Progenitor cell of endocrine pancreas (in vitro differentiated cells): Measurements from ENCODE around the gene TNK1. TPM values are rescaled to one million over a fixed set of nuclear protein-coding genes. Genes with fewer than 3 reads are reported as not detected.

Experiments
- DNase-seq: peaks from one replicate; pipeline ENCODE4 v3.0.0; 2021; ENCODE audit warnings: low spot score; ENCODE audit not compliant: unreplicated experiment
- H3K27ac Mint-ChIP-seq: 2 replicates; pipeline ENCODE4 v1.8.0; 2021; ENCODE audit warnings: mild to moderate bottlenecking, moderate library complexity, mixed read lengths
- H3K27me3 Mint-ChIP-seq: 2 replicates; pipeline ENCODE4 v1.8.0; 2021; ENCODE audit warnings: mixed read lengths
- H3K36me3 Mint-ChIP-seq: 2 replicates; pipeline ENCODE4 v1.8.0; 2022; ENCODE audit warnings: mixed read lengths; ENCODE audit not compliant: insufficient read depth
- H3K4me1 Mint-ChIP-seq: 2 replicates; pipeline ENCODE4 v1.8.0; 2021; ENCODE audit warnings: low read depth, mixed read lengths
- H3K4me3 Mint-ChIP-seq: 2 replicates; pipeline ENCODE4 v1.8.0; 2021; ENCODE audit warnings: low read depth, mild to moderate bottlenecking, moderate library complexity, mixed read lengths
- H3K9me3 Mint-ChIP-seq: 2 replicates; pipeline ENCODE4 v1.8.0; 2021; ENCODE audit warnings: low read depth, mixed read lengths
- CTCF ChIP-seq: fragments of 200-600 bp; sonication (generic); IDR thresholded peaks from one replicate; pipeline ENCODE4 v1.5.0; 2021; ENCODE audit warnings: antibody characterized with exemption, mild to moderate bottlenecking; ENCODE audit not compliant: unreplicated experiment
- total RNA-seq: library from RNA; stranded (reverse); gene quantifications from 2 replicates; pipeline ENCODE4 v1.2.1, GENCODE V29; 2021

TNK1 gene
- total RNA-seq, 1 donor from 2014 or later, result 13.4 TPM

- H3K9me3 Mint-ChIP-seq, result no peaks in the 10 kb centered on the region
- no peak overlapping the region for H3K4me3 Mint-ChIP-seq
Measured at GRCh38 chr17:7416323-7416722, 35.4 kb downstream of the TNK1 start.

GRCh38 chr17:7417056-7417655 lies 36.3 kb downstream of the TNK1 start:
- Mint-ChIP-seq H3K4me3 (no peak overlapping the region), H3K36me3 (peaks cover under 1% of the 10 kb centered on the region), H3K27me3 (no peaks in the 10 kb centered on the region), H3K4me1 (peaks cover 9% of the 10 kb centered on the region), H3K27ac (no peak overlapping the region), H3K9me3 (no peaks in the 10 kb centered on the region)
- no peak for TF ChIP-seq CTCF
- DNase-seq, result no peak

More at GRCh38 chr17:7416323-7416722, 35.4 kb downstream of the TNK1 start:
- H3K27ac Mint-ChIP-seq, result no peak overlapping the region
- H3K27me3 Mint-ChIP-seq, result no peaks in the 10 kb centered on the region
- H3K4me1 Mint-ChIP-seq, result peaks cover 9% of the 10 kb centered on the region
- TF ChIP-seq CTCF, result no peak
- peaks cover 1% of the 10 kb centered on the region for H3K36me3 Mint-ChIP-seq
- no peak for DNase-seq

GRCh38 chr17:7418472-7419152 lies 37.7 kb downstream of the TNK1 start:
- no peaks in the 10 kb centered on the region for H3K36me3 Mint-ChIP-seq
- H3K4me1 Mint-ChIP-seq, result peaks cover 7% of the 10 kb centered on the region
- no peak overlapping the region for H3K27ac Mint-ChIP-seq
- no peak overlapping the region for H3K4me3 Mint-ChIP-seq
- TF ChIP-seq CTCF, result no peak
- no peak for DNase-seq
- no peaks in the 10 kb centered on the region for H3K9me3 Mint-ChIP-seq
- no peaks in the 10 kb centered on the region for H3K27me3 Mint-ChIP-seq

- Mint-ChIP-seq H3K9me3 (no peaks in the 10 kb centered on the region), H3K27ac (peak within 1 kb of the TSS; percentile 88), H3K4me1 (peaks cover 7% of the 10 kb centered on the region), H3K36me3 (no peaks in the 10 kb centered on the region), H3K4me3 (no peak within 1 kb of the TSS), H3K27me3 (no peaks in the 10 kb centered on the region)
- no peak for DNase-seq
- TF ChIP-seq CTCF, result no peak
Measured at GRCh38 chr17:7419819-7420610, 39.1 kb downstream of the TNK1 start, which contains the start of gene SPEM1. TSS of gene SPEM1 (plus strand) at chr17:7420324. CDS start at chr17:7420385, 61 bp downstream.

- no peaks in the 10 kb centered on the region for H3K27me3 Mint-ChIP-seq
- DNase-seq, result no peak
- no peak overlapping the region for H3K4me3 Mint-ChIP-seq
- H3K36me3 Mint-ChIP-seq, result no peaks in the 10 kb centered on the region
- peaks cover 7% of the 10 kb centered on the region for H3K4me1 Mint-ChIP-seq
- no peak for TF ChIP-seq CTCF
- H3K27ac Mint-ChIP-seq, result no peak overlapping the region
- H3K9me3 Mint-ChIP-seq, result no peaks in the 10 kb centered on the region
Measured at GRCh38 chr17:7421186-7421585, 40.3 kb downstream of the TNK1 start.
